Caki2 (cell line): ENCODE data around the gene B3GNT9. TPM values are rescaled to one million over a fixed set of nuclear protein-coding genes. Genes with fewer than 3 reads are reported as not detected.
A peak's percentile ranks its signal among the peaks of the same experiment; 100 is the strongest.

Experiments used
- DNase-seq: peaks from one replicate; pipeline ENCODE4 v3.0.0-alpha.2; 2015; ENCODE audit warnings: low read depth
- in situ Hi-C: cut with HindIII; loops from 2 replicates; pipeline ENCODE4 v1.10.0; 2016; ENCODE audit warnings: low sequenced_read_pairs, low pct_unique_long_range_greater_than_20kb, mixed read lengths
- total RNA-seq: library from RNA; depleted of rRNA; stranded (reverse); fragments of >200 nt; shearing (Covaris generic); gene quantifications from 2 replicates; pipeline ENCODE4 v1.2.3, GENCODE V29; 2014; ENCODE audit warnings: low replicate concordance; rRNA removed

B3GNT9 gene
- total RNA-seq, 1 experiment from 2014 or later, result 1.1 TPM

DNA sequence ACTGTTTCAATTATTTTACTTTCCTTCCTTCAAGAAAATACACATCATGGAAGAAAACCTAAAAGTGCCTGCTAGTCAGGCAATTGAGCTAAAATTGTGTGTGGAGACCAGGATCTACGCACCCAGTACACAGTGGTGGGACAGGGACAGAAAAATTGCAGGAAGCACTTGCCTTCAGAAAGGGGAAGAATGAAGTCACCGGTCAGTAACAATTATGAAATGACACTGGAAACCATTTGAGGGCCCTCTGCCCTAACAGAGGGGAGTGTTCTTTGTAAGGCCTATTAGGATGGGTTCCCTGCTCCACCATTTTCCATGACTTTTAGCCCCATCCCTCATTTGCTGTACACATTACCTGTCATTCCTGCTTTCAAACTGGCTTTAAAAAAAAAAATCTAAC is 45.6 kb downstream of the B3GNT9 start:
- DNase-seq, result no peak
- in situ Hi-C loops, result no loop called here

DNA sequence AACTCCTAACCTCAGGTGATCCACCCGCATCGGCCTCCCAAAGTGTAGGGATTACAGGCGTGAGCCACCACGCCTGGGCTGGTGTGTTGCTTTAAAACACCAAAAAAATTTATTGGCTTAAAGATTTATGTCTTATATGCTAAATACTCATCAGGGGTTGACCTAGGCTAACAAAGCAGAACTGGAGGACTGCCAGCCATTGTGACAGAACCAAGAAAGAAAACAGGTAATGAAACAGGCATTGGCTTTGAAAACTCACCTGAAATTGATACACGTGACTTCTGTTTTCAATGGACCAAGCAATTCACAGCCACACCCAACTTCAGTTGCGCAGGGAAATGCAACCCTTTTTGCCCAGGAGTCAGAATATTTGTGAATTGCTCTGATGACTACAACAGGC is 46.0 kb downstream of the B3GNT9 start:
- no peak for DNase-seq
- in situ Hi-C loops, result no loop called here

GRCh38 chr16:67104061-67104460 is 46.7 kb downstream of the B3GNT9 start:
- DNase-seq, result peak; percentile 22
- in situ Hi-C loops, result no loop called here

DNA sequence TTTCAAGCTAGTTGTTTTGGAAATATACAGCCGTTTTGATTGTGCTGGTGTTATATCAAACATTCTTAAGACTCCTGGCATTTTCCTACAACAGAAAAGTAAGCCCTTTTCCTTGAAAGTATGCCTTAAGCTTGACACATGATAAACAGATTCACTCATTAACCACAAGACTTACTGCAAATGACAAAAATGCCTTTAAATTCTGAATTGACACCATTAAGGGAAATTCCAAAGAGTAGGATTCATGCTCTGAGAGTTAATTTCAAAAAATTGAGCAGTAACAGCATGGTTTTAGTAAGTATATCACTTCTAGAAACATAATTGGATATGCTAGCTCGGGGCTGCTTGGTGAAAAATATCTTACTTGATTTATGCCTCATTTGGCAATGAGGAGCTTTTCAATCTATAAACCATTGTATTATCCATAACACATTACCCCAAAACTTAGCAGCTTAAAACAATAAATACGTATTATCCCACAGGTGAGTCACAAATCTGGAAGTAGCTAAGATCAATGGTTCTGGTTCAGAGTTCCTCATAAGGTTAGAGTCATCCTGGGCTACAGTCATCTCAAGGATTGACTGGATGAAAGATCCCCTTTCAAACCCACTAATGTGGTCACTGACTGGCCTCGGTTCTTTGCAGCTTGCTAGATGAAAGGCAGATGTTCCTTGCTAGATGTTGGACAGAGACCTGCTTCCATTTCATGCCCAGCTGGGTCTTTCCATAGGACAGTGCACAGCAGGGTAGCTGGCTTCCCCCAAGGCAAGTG is 49.3 kb downstream of the B3GNT9 start:
- DNase-seq, result peak; percentile 3
- in situ Hi-C loops, result no loop called here

GRCh38 chr16:67100569-67101310 is 50.1 kb downstream of the B3GNT9 start:
- in situ Hi-C loops, result no loop called here
- no peak for DNase-seq

GRCh38 chr16:67098599-67098998 is 52.2 kb downstream of the B3GNT9 start:
- in situ Hi-C loops, result no loop called here
- no peak for DNase-seq

Other genes with a start within 250 kb of the B3GNT9 start
- 33.9 and 56.1 TPM in 2 replicates for gene CDH16, start 232.1 kb downstream of the B3GNT9 start, total RNA-seq
- gene RRAD, start 225.5 kb downstream of the B3GNT9 start, total RNA-seq, result 147 and 161 TPM in 2 replicates
- 191 and 225 TPM in 2 replicates for gene CIAO2B, start 216.6 kb downstream of the B3GNT9 start, total RNA-seq
- gene CES2, start 215.5 kb downstream of the B3GNT9 start, total RNA-seq, result 45.9 and 51.1 TPM in 2 replicates
- gene CES3, start 189.7 kb downstream of the B3GNT9 start, total RNA-seq, result 1.8 and 2.2 TPM in 2 replicates
- 0.07 and 0.29 TPM in 2 replicates for gene CES4A, start 162.4 kb downstream of the B3GNT9 start, total RNA-seq
- gene CBFB, start 121.8 kb downstream of the B3GNT9 start, total RNA-seq, result 8.2 and 15.5 TPM in 2 replicates
- gene PHAF1, start 41.1 kb downstream of the B3GNT9 start, total RNA-seq, result 10.3 and 12.0 TPM in 2 replicates
- 58.8 and 77.6 TPM in 2 replicates for gene TRADD, start 8.9 kb upstream of the B3GNT9 start, total RNA-seq
- 19.4 and 26.5 TPM in 2 replicates for gene FBXL8, start 9.0 kb upstream of the B3GNT9 start, total RNA-seq
- gene HSF4, start 13.7 kb upstream of the B3GNT9 start, total RNA-seq, result 16.5 and 25.6 TPM in 2 replicates
- 114 and 120 TPM in 2 replicates for gene NOL3, start 19.5 kb upstream of the B3GNT9 start, total RNA-seq
- gene MATCAP1, start 33.0 kb upstream of the B3GNT9 start, total RNA-seq, result 10.1 and 25.8 TPM in 2 replicates
- gene EXOC3L1, start 39.1 kb upstream of the B3GNT9 start, total RNA-seq, result not detected in 2 replicates
- 58.8 and 91.2 TPM in 2 replicates for gene E2F4, start 41.2 kb upstream of the B3GNT9 start, total RNA-seq
- 1.5 and 1.9 TPM in 2 replicates for gene ELMO3, start 48.1 kb upstream of the B3GNT9 start, total RNA-seq
- 75.8 and 97.1 TPM in 2 replicates for gene TMEM208, start 76.1 kb upstream of the B3GNT9 start, total RNA-seq
- gene FHOD1, start 96.5 kb upstream of the B3GNT9 start, total RNA-seq, result 4.1 and 6.2 TPM in 2 replicates
- not detected in 2 replicates for gene SLC9A5, start 98.0 kb upstream of the B3GNT9 start, total RNA-seq
- 20.5 and 21.2 TPM in 2 replicates for gene PLEKHG4, start 128.5 kb upstream of the B3GNT9 start, total RNA-seq
- 0.49 and 5.7 TPM in 2 replicates for gene KCTD19, start 175.7 kb upstream of the B3GNT9 start, total RNA-seq
- 0.37 TPM in 1 of 2 replicates, not detected in the other for gene LRRC36, start 175.8 kb upstream of the B3GNT9 start, total RNA-seq
- gene TPPP3, start 242.5 kb upstream of the B3GNT9 start, total RNA-seq, result 4.6 and 22.3 TPM in 2 replicates